Right lobe of liver (tissue), 4 donors: Measurements from ENCODE around the gene PHLDA2.

Source experiments
- CTCF ChIP-seq, 4 donors: fragments of 200-600 bp in 3 of 4; fragments of 450-650 bp in 1 of 4; IDR thresholded peaks; one replicate each; pipeline versions ENCODE4 v1.5.1 to v1.8.0; 2016 to 2022; ENCODE audit warnings: antibody characterized with exemption in 4 of 4, mild to moderate bottlenecking in 2 of 4
- POLR2A ChIP-seq: fragments of 450-650 bp; IDR thresholded peaks from one replicate; pipeline ENCODE4 v1.6.1; 2017; ENCODE audit warnings: antibody characterized with exemption, mild to moderate bottlenecking
- donor health status: DM: no; HTN: no; CAD: no.
- donor health status: DM: no; HTN: no; CAD: no.
- donor health status: DM: no; HTN: yes; CAD: no.

DNA sequence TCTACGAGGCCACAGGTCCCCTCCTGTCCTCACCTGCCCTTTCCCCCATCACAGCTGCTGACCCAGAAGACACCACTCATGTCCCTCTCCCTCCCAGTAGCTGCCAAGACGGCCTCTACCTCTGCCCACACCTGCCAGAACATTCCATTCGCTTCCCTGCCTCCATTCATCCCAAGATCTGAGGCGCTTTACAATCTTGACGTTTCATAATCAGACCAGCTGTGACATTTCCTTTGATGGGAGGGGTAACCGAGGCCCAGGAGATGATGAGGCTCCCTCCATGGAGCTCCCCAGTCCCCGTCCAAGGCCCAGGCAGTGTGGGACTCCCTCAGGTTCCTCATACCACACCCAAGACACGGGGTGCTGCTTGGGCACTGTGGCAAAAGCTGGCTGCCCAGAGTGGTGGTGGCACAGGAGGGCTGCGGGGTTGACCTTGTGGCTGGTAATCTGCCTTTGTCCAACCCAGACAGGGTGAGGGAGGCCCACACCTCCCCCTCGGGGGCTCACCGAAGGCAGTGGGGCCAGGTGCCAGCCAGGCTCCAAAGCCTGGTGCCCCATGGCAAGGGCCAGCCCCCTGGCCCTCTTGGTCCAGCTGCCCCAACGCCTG is 17.3 kb downstream of the PHLDA2 start:
- TF ChIP-seq CTCF (IDR thresholded peaks at IDR 0.05) (no peak), POLR2A (no peak)
